Measurements from ENCODE around the gene PTDSS2. TPM values are rescaled to one million over a fixed set of nuclear protein-coding genes. Genes with fewer than 3 reads are reported as not detected.
A peak's percentile ranks its signal among the peaks of the same experiment; 100 is the strongest.

The PTDSS2 gene
- total and polyA plus RNA-seq, 2 of the 13 experiments (the other 11 are each of a cell fraction or from before 2014, with no cell fraction given) = 21.7 to 26.4 TPM

- TF ChIP-seq ZNF280D (CRISPR knock-in tag; IDR thresholded peaks at IDR 0.05) (no peak), THAP11 (CRISPR knock-in tag; IDR thresholded peaks at IDR 0.05) (peak; percentile 17; the same call in 1 of the 2 replicates), ZKSCAN5 (CRISPR knock-in tag; IDR thresholded peaks at IDR 0.05) (no peak), NCOR1 (IDR thresholded peaks at IDR 0.05; ENCODE audit: borderline replicate concordance, low read length) (no peak), GFI1 (CRISPR knock-in tag; IDR thresholded peaks at IDR 0.05; ENCODE audit: borderline replicate concordance) (no peak), ZFX (CRISPR knock-in tag; IDR thresholded peaks at IDR 0.05; ENCODE audit: low read depth) (peak; percentile 68; the same call in 1 of the 2 replicates), KMT2B (CRISPR knock-in tag; IDR thresholded peaks at IDR 0.05) (no peak), SKI (IDR thresholded peaks at IDR 0.05; ENCODE audit: partially characterized antibody) (peak; percentile 65), ZNF639 (CRISPR knock-in tag; conservative IDR thresholded peaks at IDR 0.05) (no peak), GATAD1 (CRISPR knock-in tag; IDR thresholded peaks at IDR 0.05) (no peak), ZFP91 (CRISPR knock-in tag; IDR thresholded peaks at IDR 0.05; ENCODE audit: borderline replicate concordance) (peak; percentile 45; the same call in 1 of the 2 replicates), GATAD2A (CRISPR knock-in tag; IDR thresholded peaks at IDR 0.05) (0 out of 2 replicates have a peak, but pooled peaks have one; percentile 30), ZNF136 (CRISPR knock-in tag; IDR thresholded peaks at IDR 0.05; ENCODE audit: low read depth) (no peak), ZNF629 (CRISPR knock-in tag; conservative IDR thresholded peaks at IDR 0.05) (no peak), ZNF574 (CRISPR knock-in tag; IDR thresholded peaks at IDR 0.05) (peak; percentile 39; the same call in 1 of the 2 replicates), ISL2 (CRISPR knock-in tag; IDR thresholded peaks at IDR 0.05) (no peak), KAT8 (CRISPR knock-in tag; IDR thresholded peaks at IDR 0.05) (no peak), SKIL (CRISPR knock-in tag; IDR thresholded peaks at IDR 0.05; ENCODE audit: borderline replicate concordance) (no peak)
Measured at GRCh38 chr11:520428-521176, 70.5 kb downstream of the PTDSS2 start (continued).
